ENCODE results near the gene OR2A5. TPM values are rescaled to one million over a fixed set of nuclear protein-coding genes. Genes with fewer than 3 reads are reported as not detected.

OR2A5 gene
- polyA plus RNA-seq, 2 of the 4 experiments (the other 2 are of a cell fraction): not detected

DNA sequence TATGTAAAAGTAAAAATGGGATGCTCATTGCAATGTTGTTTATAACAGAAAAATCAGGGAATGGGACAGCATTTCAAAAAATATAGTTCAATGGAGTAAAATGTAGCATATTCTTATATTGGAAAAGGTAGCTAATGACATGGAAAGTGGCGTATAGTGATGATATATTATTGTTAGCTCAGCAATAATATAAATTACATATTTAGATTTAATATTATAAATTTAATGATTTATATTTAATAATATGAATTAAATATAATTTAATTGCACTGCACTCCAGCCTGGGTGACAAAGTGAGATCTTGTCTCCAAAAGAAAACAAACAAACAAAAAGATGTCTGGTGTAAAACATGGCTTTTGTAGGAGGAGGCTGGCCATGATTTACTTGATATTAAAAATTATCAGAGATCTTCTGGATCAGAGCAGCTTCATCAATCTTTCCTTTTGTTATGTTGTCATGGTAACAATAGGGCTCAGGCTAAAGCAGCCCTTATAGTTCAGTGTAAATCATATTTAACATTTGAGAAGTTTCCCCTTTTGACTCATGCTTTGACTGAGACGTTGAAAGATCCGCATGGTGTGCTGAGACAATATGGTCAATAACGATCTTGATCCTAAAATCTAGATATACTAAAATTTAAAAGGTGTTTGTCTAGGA is 25.4 kb upstream of the OR2A5 start (continued):
- TF ChIP-seq, protein P1, sequence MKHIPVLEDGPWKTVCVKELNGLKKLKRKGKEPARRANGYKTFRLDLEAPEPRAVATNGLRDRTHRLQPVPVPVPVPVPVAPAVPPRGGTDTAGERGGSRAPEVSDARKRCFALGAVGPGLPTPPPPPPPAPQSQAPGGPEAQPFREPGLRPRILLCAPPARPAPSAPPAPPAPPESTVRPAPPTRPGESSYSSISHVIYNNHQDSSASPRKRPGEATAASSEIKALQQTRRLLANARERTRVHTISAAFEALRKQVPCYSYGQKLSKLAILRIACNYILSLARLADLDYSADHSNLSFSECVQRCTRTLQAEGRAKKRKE (CRISPR knock-in tag; IDR thresholded peaks at IDR 0.05; ENCODE audit: low read depth): no peak
- TF ChIP-seq ZNF302 (CRISPR knock-in tag; IDR thresholded peaks at IDR 0.05): no peak
- TF ChIP-seq, protein P2, sequence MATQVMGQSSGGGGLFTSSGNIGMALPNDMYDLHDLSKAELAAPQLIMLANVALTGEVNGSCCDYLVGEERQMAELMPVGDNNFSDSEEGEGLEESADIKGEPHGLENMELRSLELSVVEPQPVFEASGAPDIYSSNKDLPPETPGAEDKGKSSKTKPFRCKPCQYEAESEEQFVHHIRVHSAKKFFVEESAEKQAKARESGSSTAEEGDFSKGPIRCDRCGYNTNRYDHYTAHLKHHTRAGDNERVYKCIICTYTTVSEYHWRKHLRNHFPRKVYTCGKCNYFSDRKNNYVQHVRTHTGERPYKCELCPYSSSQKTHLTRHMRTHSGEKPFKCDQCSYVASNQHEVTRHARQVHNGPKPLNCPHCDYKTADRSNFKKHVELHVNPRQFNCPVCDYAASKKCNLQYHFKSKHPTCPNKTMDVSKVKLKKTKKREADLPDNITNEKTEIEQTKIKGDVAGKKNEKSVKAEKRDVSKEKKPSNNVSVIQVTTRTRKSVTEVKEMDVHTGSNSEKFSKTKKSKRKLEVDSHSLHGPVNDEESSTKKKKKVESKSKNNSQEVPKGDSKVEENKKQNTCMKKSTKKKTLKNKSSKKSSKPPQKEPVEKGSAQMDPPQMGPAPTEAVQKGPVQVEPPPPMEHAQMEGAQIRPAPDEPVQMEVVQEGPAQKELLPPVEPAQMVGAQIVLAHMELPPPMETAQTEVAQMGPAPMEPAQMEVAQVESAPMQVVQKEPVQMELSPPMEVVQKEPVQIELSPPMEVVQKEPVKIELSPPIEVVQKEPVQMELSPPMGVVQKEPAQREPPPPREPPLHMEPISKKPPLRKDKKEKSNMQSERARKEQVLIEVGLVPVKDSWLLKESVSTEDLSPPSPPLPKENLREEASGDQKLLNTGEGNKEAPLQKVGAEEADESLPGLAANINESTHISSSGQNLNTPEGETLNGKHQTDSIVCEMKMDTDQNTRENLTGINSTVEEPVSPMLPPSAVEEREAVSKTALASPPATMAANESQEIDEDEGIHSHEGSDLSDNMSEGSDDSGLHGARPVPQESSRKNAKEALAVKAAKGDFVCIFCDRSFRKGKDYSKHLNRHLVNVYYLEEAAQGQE (IDR thresholded peaks at IDR 0.05): no peak
- TF ChIP-seq FOSB (CRISPR knock-in tag; IDR thresholded peaks at IDR 0.05): no peak
- TF ChIP-seq CBX8 (IDR thresholded peaks at IDR 0.05): no peak
- no peak for TF ChIP-seq RFX5 (IDR thresholded peaks at IDR 0.05)
- TF ChIP-seq CHD2 (IDR thresholded peaks at IDR 0.05; ENCODE audit: low read length, partially characterized antibody): no peak

DNA sequence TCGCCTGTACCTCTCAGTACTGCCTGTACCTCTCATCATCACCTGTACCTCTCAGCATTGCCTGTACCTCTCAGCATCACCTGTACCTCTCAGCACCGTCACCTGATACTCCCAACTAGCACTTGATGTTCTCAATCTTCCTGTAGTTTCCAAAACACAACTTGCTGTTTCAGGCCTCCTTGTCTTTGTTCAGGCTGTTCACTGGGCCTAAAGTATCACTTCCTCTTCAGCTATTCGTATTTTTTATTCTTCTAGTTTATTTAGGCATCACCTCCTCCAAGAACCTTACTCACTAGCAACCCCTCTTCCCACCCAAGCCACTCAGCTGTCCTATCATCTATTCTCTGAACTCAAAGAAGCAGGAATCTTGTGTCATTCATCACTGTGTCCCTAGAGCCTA is 24.5 kb upstream of the OR2A5 start:
- ChIA-PET CTCF (interaction anchor here (1.1 to 1.2 kb wide), 2 partner anchors 122 to 287 kb away, joined by 5 read pairs; partner anchors contain the start of gene TCAF1), POLR2A (no interaction called here)
- Histone ChIP-seq H3K4me2 (no peak overlapping the region), H3K9me3 (no peaks in the 10 kb centered on the region), H3K27ac (no peak overlapping the region), H3K4me3 (no peak overlapping the region), H3K4me1 (peaks cover 9% of the 10 kb centered on the region; the same call in 2 of the 3 replicates)
- no peak for FAIRE-seq
- no peak for DNase-seq (ENCODE audit: low read depth in 1 of 2, low spot score in 1 of 2)
- no peak for TF ChIP-seq JUN (IDR thresholded peaks at IDR 0.05)
- 0 out of 6 replicates have a peak, but pooled peaks of 1 of the 2 experiments have one; percentile 11 for ATAC-seq
- 48% methylated on average over 3 of the region's 3 CpGs for WGBS (ENCODE audit: missing lambda C conversion rate)

DNA sequence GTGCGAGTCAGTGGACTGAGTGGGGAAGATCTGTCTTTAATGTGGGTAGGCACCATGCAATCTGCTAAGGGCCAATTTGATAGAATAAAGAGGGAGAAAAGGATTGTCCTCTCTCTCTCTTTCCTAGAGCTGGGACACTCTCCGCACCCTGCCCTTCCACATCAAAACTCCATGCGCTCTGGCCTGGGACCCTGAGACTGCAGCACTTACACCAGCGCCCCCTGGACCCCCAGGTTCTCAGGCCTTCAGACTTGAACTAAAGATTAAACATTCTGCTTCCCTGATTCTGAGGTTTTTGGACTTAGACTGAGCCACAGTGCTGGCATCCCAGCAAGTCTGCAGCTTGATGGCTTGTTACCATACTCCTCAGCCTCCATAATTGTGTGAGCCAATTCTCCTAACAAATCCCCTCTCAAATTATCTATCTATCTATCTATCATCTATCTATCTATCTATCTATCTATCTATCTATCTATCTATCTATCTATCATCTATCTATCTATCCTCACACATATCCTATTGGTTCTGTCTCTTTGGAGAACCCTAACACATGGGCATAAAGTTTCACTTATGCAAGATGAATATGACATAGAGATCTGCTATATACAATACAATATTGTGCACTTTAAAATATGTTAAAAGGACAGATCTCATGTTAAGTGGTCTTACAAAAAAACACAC is 22.4 kb upstream of the OR2A5 start:
- Histone ChIP-seq H3K4me1 (no peaks in the 10 kb centered on the region), H3K4me2 (no peak overlapping the region), H3K27ac (no peak overlapping the region), H3K9me3 (no peaks in the 10 kb centered on the region), H3K4me3 (no peak overlapping the region)
- CTCF ChIA-PET: interaction anchor here (0.8 to 2.5 kb wide), 4 partner anchors 124 to 298 kb away, joined by 3 to 8 read pairs (median 5); partner anchors contain the start of gene TCAF1
- POLR2A ChIA-PET: no interaction called here
- WGBS (ENCODE audit: missing lambda C conversion rate): 33% methylated on average over 4 of the region's 4 CpGs
- FAIRE-seq: no peak
- ATAC-seq: no peak
- DNase-seq (ENCODE audit: low read depth in 1 of 2, low spot score in 1 of 2): no peak
- TF ChIP-seq, protein P3, sequence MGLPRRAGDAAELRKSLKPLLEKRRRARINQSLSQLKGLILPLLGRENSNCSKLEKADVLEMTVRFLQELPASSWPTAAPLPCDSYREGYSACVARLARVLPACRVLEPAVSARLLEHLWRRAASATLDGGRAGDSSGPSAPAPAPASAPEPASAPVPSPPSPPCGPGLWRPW (IDR thresholded peaks at IDR 0.05): no peak
- TF ChIP-seq TFCP2L1 (CRISPR knock-in tag; IDR thresholded peaks at IDR 0.05) (no peak), RNF2 (IDR thresholded peaks at IDR 0.05; ENCODE audit: borderline replicate concordance, low read depth) (no peak), HOXB5 (CRISPR knock-in tag; IDR thresholded peaks at IDR 0.05) (no peak), POLR2AphosphoS2 (conservative IDR thresholded peaks at IDR 0.05; ENCODE audit: low read length) (no peak), HOXA7 (CRISPR knock-in tag; IDR thresholded peaks at IDR 0.05) (no peak), TP53 (CRISPR knock-in tag; IDR thresholded peaks at IDR 0.05) (no peak), NFE2L2 (conservative IDR thresholded peaks at IDR 0.05; ENCODE audit: low read length) (no peak), KDM1A (IDR thresholded peaks at IDR 0.05; ENCODE audit: low read depth) (no peak), CHD4 (IDR thresholded peaks at IDR 0.05; ENCODE audit: borderline replicate concordance) (no peak), JUNB (IDR thresholded peaks at IDR 0.05) (no peak), NR3C1 (IDR thresholded peaks at IDR 0.05) (no peak)
- TF ChIP-seq, protein P2 (IDR thresholded peaks at IDR 0.05): no peak
- TF ChIP-seq, protein P1 (CRISPR knock-in tag; IDR thresholded peaks at IDR 0.05; ENCODE audit: low read depth): no peak

Measured in A549 (cell line).